Mucosa of rectum (tissue), 2 donors: ENCODE measurements around the gene KLHL34.

Source experiments
- H3K27ac ChIP-seq, 2 donors: one replicate each; pipeline ENCODE4 v1.7.0; 2013; ENCODE audit warnings: inconsistent platforms in 2 of 2, low read depth in 2 of 2, low read length in 2 of 2
- H3K27me3 ChIP-seq, 2 donors: one replicate each; pipeline ENCODE4 v1.7.0; 2013; ENCODE audit warnings: low read length in 2 of 2; ENCODE audit not compliant: control insufficient read depth in 2 of 2, insufficient read depth in 2 of 2
- H3K36me3 ChIP-seq, 2 donors: one replicate each; pipeline ENCODE4 v1.7.0; 2013; ENCODE audit warnings: low read length in 2 of 2; ENCODE audit not compliant: control insufficient read depth in 2 of 2, insufficient read depth in 2 of 2
- H3K4me1 ChIP-seq, 2 donors: one replicate each; pipeline ENCODE4 v1.7.0; 2013; ENCODE audit warnings: low read length in 2 of 2, mild to moderate bottlenecking in 1 of 2; ENCODE audit not compliant: control insufficient read depth in 2 of 2, insufficient read depth in 2 of 2
- H3K4me3 ChIP-seq, 2 donors: one replicate each; pipeline ENCODE4 v1.7.0; 2013; ENCODE audit warnings: low read length in 2 of 2
- H3K9ac ChIP-seq, 2 donors: one replicate each; pipeline ENCODE4 v1.7.0; 2013; ENCODE audit warnings: low read length in 2 of 2, low read depth in 1 of 2, mild to moderate bottlenecking in 1 of 2
- H3K9me3 ChIP-seq, 2 donors: one replicate each; pipeline ENCODE4 v1.7.0; 2013; ENCODE audit warnings: low read length in 2 of 2; ENCODE audit not compliant: control insufficient read depth in 2 of 2
- donor health status: healthy.
- donor health status: Normal muscosa, but diverticular disease.

KLHL34 gene

GRCh38 chrX:21612154-21612553, 46.0 kb downstream of the KLHL34 start:
- Histone ChIP-seq H3K9ac (no peak overlapping the region), H3K27ac (no peak overlapping the region), H3K4me3 (no peak overlapping the region), H3K9me3 (no peaks in the 10 kb centered on the region), H3K36me3 (no peaks in the 10 kb centered on the region), H3K4me1 (no peaks in the 10 kb centered on the region), H3K27me3 (no peaks in the 10 kb centered on the region)

- Histone ChIP-seq H3K9ac (no peak overlapping the region), H3K27me3 (no peaks in the 10 kb centered on the region), H3K4me3 (no peak overlapping the region), H3K36me3 (no peaks in the 10 kb centered on the region), H3K4me1 (no peaks in the 10 kb centered on the region), H3K9me3 (no peaks in the 10 kb centered on the region), H3K27ac (no peak overlapping the region)
Measured at GRCh38 chrX:21610168-21610567, 48.0 kb downstream of the KLHL34 start.

- no peaks in the 10 kb centered on the region for H3K9me3 ChIP-seq
- no peaks in the 10 kb centered on the region for H3K36me3 ChIP-seq
- no peak overlapping the region for H3K9ac ChIP-seq
- no peak overlapping the region for H3K4me3 ChIP-seq
- H3K27me3 ChIP-seq: no peaks in the 10 kb centered on the region
- H3K4me1 ChIP-seq: no peaks in the 10 kb centered on the region
- no peak overlapping the region for H3K27ac ChIP-seq
Measured at GRCh38 chrX:21606002-21606401, 52.1 kb downstream of the KLHL34 start.
